ENCODE measurements around the gene CTNNA1. TPM values are rescaled to one million over a fixed set of nuclear protein-coding genes. Genes with fewer than 3 reads are reported as not detected.

CTNNA1 gene
- total and polyA plus RNA-seq, 2 donors = 170 to 331 TPM

DNA sequence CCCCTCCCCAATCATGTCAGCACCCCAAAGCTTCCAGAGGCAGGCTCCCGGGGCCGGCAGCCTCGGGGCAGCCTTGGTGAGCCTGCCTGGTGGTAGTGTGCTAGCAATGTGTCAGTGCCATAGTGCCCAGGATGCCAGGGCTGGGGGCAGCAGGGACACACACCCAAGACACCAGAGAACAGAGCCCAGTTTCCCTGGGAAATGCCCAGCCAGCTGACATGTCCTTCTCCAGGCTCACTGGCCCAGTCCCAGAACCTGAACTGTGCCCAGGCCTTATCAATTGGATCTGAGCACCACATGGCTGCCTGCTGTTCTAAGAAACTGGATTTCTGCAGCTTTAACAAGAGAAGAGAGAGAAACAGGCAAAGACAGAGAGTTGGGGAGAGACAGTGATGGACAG, 196.8 kb downstream of the CTNNA1 start:
- Histone ChIP-seq H3K4me3 (ENCODE audit: low read depth, low read length) (no peak overlapping the region), H3K36me3 (ENCODE audit: insufficient read depth) (no peaks in the 10 kb centered on the region), H3K4me1 (ENCODE audit: insufficient read depth) (no peaks in the 10 kb centered on the region), H3K27ac (ENCODE audit: low read depth) (no peak overlapping the region)
- no peak for DNase-seq (ENCODE audit: extremely low spot score)
- 86% methylated on average over 3 of the region's 3 CpGs for WGBS

DNA sequence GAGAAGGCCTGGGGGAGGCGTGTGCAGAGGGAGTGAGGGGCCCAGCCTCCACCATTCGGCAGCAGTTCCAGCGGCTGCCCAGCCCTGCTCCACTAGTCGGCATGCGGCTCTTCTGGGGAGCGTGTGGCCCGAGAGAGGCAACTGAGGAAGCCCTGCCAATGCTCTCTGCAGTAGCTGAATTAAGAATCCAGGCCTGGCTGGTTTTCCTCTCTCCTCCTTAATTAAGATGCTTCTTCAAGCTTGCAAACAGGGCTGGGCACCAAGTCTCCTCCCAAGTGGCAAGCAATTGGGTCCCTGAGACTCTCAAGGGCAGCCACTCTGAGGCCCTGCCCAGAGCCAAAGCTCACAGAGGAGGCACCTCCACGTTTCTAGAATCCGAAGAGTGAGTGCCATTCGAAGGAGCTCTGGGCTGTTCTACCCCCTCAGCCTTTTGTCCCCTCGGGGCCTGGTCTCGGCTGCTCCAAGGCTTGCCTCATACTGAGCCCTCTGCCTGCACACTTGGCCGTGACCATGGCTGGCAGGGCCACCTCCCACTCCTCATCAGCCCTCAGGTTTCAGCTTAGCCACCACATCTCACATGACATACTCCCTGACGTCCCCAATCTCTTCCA, 197.3 kb downstream of the CTNNA1 start:
- Histone ChIP-seq H3K4me1 (ENCODE audit: insufficient read depth) (no peaks in the 10 kb centered on the region), H3K36me3 (ENCODE audit: insufficient read depth) (no peaks in the 10 kb centered on the region)
- DNase-seq (ENCODE audit: extremely low spot score) = no peak

DNA sequence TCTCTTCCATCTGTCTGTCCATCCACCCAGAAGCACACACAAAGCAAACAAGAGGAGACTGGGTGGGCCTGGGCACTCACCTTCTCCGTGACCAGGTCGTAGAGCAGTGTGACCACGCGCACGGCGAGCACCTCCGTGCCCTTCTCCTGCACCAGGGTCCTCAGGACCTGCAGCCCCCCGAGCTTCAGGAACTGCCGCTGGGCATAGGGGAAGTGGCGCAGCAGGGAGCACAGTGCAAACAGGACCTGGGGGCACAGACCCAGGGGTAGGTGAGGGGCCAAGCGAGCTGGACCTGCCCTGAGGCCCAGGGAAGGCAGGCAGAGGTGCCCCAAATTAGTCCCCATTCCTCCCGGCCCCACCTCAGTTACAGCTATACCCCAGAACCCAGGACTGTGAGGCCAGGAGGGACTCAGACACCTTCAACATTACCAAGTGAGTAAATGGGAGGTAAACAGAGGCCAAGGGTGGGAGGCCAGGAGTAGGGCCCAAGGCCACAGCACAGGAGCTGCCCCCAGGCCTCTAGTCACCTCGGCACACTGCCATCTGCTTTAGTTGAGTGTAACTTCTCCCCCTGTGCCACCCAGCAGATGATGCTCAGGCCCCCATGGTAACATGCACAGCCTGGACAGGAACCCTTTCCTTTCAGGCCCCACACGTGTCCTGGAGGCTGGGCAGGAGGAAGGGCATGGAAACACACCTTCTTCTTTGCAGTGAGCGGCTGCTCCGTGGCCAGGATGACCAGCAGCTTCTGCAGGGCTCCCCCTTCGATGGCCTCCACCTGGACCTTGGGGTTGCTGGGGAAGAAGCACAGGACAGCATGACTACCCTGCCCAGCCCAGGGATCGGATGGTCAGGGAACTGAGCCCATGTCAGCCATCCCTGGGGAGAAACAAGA, 198.1 kb downstream of the CTNNA1 start:
- no peak for DNase-seq (ENCODE audit: extremely low spot score)
- 96% methylated on average over 18 of the region's 18 CpGs for WGBS
- no peak overlapping the region for H3K4me3 ChIP-seq (ENCODE audit: low read depth, low read length)
- H3K36me3 ChIP-seq (ENCODE audit: insufficient read depth) = no peaks in the 10 kb centered on the region
- H3K27ac ChIP-seq (ENCODE audit: low read depth) = no peak overlapping the region
- no peaks in the 10 kb centered on the region for H3K4me1 ChIP-seq (ENCODE audit: insufficient read depth)

More for the DNA sequence above, 197.3 kb downstream of the CTNNA1 start:
- Histone ChIP-seq H3K4me3 (ENCODE audit: low read depth, low read length) (no peak overlapping the region), H3K27ac (ENCODE audit: low read depth) (no peak overlapping the region)
- WGBS = 90% methylated on average over 14 of the region's 14 CpGs

DNA sequence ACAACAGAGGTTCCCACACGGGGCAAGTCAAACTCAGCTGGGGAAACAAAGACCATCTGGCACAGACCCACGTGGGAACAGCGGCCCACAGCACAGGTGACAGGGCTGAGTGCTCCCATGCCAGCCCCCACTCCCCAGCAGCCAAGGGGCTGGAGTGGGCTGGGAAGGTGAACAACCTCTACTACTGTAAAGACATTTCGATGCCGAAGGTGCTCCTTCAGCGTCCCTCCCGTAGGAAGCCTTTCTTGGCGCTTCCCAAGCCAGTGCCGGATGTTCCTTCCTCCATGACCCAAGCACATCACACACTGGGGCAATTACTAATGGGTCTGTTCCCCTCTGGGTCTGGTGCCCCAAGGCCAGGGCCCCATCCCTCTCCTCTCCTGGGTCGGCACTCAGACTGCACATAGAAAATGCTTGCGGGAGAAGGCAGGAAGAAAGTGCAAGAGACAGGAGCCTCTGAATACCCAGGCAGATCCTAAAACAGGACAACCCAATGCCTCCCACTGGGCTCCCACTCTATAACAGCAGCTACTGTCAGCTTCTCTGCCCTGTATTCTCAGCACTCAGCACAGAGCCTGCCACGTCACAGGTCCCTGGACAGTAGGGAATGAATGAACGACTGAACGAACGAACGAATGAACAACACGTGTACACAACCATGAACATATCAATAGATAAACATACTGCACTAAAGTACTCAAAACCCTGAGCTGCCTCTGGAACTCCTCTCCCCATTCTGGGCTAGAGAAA, 198.9 kb downstream of the CTNNA1 start:
- DNase-seq (ENCODE audit: extremely low spot score) = no peak
- no peak overlapping the region for H3K4me3 ChIP-seq (ENCODE audit: low read depth, low read length)
- WGBS = 82% methylated on average over 17 of the region's 17 CpGs
- no peaks in the 10 kb centered on the region for H3K36me3 ChIP-seq (ENCODE audit: insufficient read depth)
- H3K27ac ChIP-seq (ENCODE audit: low read depth) = no peak overlapping the region
- H3K4me1 ChIP-seq (ENCODE audit: insufficient read depth) = no peaks in the 10 kb centered on the region

DNA sequence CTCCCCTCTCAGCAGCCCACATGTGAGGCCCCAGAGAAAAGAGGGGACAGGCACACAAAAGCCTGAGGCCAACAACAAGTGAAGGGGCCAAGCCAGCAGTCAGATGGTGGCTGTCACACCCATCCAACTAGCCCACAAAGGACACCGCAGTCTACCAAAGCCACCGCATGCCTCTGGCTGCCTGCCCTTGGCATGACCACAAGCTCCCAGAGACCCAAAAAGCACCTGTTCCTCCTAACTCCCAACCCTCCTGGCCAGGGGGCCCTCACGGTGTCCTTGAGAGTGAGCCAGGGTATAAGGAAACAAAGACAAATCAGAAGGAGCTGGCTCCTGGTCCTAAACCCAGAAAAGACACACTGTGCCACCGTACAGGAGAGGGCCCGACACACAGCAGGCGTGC, 199.7 kb downstream of the CTNNA1 start:
- H3K27ac ChIP-seq (ENCODE audit: low read depth) = no peak overlapping the region
- H3K4me1 ChIP-seq (ENCODE audit: insufficient read depth) = no peaks in the 10 kb centered on the region
- H3K36me3 ChIP-seq (ENCODE audit: insufficient read depth) = no peaks in the 10 kb centered on the region
- no peak for DNase-seq (ENCODE audit: extremely low spot score)
- 26% methylated on average over 6 of the region's 6 CpGs for WGBS
- no peak overlapping the region for H3K4me3 ChIP-seq (ENCODE audit: low read depth, low read length)

DNA sequence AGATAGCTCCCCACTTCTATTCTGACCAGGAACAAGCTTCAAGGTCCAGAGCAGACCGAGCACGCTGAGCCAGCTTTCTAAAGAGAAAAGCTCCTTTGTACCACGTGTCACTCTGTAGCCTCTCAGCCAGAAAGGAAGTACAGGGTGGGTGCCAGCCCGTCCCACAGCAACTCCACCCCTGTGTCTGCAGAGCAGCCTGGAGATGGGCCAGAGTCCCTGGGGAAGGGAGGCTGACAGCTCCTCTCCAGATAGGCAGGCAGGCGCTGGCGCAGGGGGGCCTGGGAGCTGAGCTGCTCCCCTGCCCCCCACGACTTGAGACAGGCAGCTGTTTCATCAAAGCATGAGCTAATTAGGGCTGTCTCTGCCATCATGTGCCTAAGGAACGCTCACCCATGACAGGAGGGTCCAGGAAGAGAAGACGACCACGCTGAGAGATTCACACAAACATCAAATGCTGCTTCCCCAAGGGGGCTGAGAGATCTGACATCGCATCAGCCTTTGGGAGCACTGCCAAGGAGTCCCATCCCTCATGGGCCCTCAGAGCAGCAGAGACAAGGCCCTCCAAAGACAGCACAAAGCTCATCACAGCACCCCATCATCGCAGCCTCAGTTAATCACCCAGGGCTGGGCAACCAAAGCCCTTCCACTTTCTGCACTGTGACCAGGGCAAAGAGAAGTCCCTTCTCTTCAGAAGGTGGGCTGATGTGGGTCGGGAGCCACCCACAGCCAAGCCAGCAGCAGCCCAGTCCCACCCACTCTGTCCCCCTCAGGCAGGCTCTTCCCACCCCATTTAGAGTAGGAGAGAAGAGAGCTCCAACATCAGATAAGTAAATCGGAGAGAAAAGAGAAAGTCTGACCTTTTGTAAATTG, 200.4 kb downstream of the CTNNA1 start:
- H3K36me3 ChIP-seq (ENCODE audit: insufficient read depth) = no peaks in the 10 kb centered on the region
- WGBS = 21% methylated on average over 14 of the region's 14 CpGs
- no peak overlapping the region for H3K27ac ChIP-seq (ENCODE audit: low read depth)
- DNase-seq (ENCODE audit: extremely low spot score) = no peak
- H3K4me1 ChIP-seq (ENCODE audit: insufficient read depth) = no peaks in the 10 kb centered on the region
- H3K4me3 ChIP-seq (ENCODE audit: low read depth, low read length) = no peak overlapping the region

DNA sequence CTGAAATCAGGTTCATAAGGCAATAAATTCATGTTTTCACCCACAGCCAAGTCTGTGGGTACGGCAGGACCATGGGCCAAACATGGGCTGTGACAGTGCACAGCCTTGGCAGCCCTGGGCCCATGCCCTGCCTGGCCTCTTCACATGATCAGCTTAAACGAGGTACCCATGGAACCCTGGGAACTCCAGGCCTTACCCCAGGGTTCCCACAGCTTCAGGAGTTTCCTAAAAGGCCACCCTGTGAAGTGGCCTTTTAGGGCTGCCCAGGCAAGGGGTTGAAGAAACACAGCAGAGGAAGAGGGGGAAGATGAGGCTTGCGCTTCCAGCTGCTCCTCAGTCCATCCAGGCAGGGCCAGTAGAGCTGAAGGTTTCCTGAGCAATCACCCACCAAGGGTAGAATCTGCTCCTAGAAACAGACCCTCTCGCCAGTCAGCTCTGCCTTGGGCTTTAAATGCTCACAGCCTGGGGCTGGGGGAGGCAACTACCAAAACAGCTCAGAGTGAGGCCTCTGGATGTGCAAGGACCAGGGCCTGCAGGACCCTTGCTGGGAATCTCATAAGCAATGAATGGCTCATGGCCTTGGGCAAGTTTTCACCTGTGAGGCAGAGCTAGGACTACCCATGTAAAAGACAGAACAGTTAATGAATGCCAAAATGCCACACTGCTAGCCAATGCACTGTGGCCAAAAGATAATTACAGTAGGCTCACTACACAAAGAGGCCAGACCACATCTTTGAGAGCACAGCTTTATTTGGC, 201.2 kb downstream of the CTNNA1 start:
- H3K4me3 ChIP-seq (ENCODE audit: low read depth, low read length) = no peak overlapping the region
- no peaks in the 10 kb centered on the region for H3K4me1 ChIP-seq (ENCODE audit: insufficient read depth)
- no peak for DNase-seq (ENCODE audit: extremely low spot score)
- H3K27ac ChIP-seq (ENCODE audit: low read depth) = no peak overlapping the region
- 80% methylated on average over 4 of the region's 4 CpGs for WGBS
- no peaks in the 10 kb centered on the region for H3K36me3 ChIP-seq (ENCODE audit: insufficient read depth)

DNA sequence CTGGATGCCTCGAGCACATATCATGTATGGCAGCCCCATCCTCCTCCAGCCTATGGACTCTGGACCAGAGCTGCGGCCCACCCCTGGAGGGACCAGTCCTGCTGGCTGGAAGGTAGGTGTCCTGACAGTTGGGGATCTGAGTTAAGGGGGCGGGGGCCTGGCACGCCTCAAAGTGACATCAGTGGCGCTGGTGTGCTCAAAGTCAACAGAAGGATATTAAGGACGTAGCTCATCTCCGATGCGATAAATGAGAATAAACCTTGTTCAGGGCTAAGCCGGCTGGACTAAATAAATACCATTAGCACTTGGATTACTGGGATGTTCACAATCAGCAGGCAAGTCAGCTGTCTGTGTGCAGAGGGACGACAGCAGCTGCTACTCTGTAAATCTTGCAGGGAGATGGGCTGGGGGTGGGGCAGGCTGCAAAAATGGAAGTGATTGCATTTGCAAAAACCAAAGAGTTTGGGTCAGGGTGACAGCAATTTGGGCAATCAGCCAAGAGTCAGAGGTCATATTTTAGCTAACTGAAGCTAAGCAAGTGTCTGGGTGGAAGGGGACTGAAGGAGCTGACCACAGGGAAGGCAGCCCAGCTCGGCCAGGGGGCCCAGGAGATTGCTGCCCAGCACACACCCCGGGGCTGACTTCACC, 201.9 kb downstream of the CTNNA1 start:
- Histone ChIP-seq H3K27ac (ENCODE audit: low read depth) (no peak overlapping the region), H3K36me3 (ENCODE audit: insufficient read depth) (no peaks in the 10 kb centered on the region), H3K4me3 (ENCODE audit: low read depth, low read length) (no peak overlapping the region), H3K4me1 (ENCODE audit: insufficient read depth) (no peaks in the 10 kb centered on the region)
- 36% methylated on average over 12 of the region's 12 CpGs for WGBS
- DNase-seq (ENCODE audit: extremely low spot score) = no peak

DNA sequence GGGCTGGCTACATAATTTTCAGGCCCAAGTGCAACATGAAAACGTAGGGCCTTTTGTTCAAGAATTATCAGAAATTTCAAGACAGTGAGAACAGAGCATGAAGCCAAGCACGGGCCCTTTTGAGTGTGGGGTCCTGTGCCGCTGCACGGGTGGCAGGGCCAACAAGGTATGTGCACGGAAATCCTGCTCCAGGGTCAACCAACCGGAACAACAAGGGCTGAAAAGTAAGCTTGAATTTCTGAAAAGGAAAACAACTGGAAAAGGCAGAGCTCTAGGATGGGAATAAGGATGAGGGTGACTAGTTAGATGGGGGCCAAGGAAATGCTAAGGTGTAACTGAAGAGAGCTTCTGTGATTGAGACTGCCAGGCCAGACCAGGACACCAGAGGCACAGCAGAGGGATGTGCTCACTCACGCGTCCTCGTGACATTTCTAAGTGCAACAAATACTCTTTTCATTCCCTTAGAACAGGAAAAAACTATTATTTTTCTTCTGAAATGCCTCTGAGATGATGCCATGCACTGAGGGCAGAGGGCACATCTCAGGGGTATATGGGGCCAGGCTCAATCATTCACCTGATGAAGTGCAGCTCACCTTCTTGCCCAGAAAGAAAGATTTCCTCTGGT, 202.6 kb downstream of the CTNNA1 start:
- Histone ChIP-seq H3K4me1 (ENCODE audit: insufficient read depth) (no peaks in the 10 kb centered on the region), H3K27ac (ENCODE audit: low read depth) (no peak overlapping the region), H3K36me3 (ENCODE audit: insufficient read depth) (no peaks in the 10 kb centered on the region), H3K4me3 (ENCODE audit: low read depth, low read length) (no peak overlapping the region)
- no peak for DNase-seq (ENCODE audit: extremely low spot score)
- 76% methylated on average over 9 of the region's 9 CpGs for WGBS

DNA sequence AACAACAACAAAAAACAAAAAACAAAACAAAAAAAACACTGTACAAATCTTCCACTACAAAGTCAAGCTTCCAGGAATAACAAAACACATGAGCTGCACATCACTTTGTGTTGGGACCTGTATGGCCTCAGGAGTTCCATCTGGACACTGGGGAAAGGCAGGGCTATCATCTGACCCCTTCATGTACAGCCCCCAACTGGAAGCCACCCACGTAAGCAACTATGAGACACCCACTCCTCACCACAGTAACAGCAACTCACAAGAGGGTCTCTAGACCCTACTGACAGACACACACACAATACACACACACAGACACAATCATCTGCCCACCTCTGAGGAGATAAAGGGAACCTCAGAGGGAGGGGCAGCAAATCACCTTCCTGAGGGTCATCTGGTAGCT, 203.6 kb downstream of the CTNNA1 start:
- H3K4me1 ChIP-seq (ENCODE audit: insufficient read depth) = no peaks in the 10 kb centered on the region
- DNase-seq (ENCODE audit: extremely low spot score) = no peak
- H3K4me3 ChIP-seq (ENCODE audit: low read depth, low read length) = no peak overlapping the region
- WGBS = 98% methylated on average over 1 of the region's 1 CpG
- no peaks in the 10 kb centered on the region for H3K36me3 ChIP-seq (ENCODE audit: insufficient read depth)
- no peak overlapping the region for H3K27ac ChIP-seq (ENCODE audit: low read depth)

DNA sequence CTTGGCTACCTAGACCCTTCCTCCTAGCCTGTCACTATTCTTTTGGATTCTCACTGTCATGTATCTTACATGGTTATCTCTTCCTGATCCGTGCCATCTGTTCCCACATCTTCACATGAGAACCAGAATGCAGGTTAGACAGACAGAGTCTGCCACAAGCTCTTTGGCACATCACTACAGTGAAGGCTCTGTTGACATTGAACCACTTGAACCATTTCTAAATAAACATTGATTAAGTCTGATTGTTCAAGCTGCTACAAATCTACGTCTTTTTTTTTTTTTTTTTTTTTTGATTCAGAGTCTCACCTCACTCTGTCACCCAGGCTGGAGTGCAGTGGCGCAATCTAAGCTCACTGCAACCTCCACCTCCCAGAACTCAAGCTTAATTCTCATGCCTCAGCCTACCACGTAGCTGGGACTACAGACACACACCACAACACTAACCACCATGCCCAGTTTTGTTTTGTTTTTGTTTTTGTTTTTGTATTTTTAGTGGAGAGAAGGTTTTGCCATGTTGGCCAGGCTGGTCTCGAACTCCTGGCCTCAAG, 207.0 kb downstream of the CTNNA1 start:
- no peak for DNase-seq (ENCODE audit: extremely low spot score)
- 93% methylated on average over 5 of the region's 5 CpGs for WGBS
- Histone ChIP-seq H3K27ac (ENCODE audit: low read depth) (no peak overlapping the region), H3K36me3 (ENCODE audit: insufficient read depth) (no peaks in the 10 kb centered on the region), H3K4me1 (ENCODE audit: insufficient read depth) (no peaks in the 10 kb centered on the region), H3K4me3 (ENCODE audit: low read depth, low read length) (no peak overlapping the region)

DNA sequence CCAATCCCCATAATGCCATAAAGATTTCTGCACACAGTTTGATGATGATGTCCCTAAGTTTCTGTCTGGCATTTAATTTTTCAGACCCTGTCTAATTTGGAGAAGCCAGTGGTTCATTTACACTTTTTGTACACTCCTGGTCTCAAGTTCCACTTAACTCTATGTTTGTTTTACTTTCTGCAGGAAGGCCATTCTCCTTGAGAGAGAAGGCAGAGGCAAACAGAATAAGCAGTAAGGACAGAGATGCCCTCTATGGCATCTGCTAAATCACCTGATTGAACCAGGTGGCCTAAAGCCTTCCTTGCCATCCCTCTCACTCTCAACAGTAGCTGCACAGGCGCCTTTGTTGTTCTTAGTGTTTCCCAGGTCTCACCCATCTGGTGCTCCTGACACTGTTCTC, 208.0 kb downstream of the CTNNA1 start:
- WGBS = 98% methylated on average over 1 of the region's 1 CpG
- no peak for DNase-seq (ENCODE audit: extremely low spot score)
- Histone ChIP-seq H3K4me1 (ENCODE audit: insufficient read depth) (no peaks in the 10 kb centered on the region), H3K4me3 (ENCODE audit: low read depth, low read length) (no peak overlapping the region), H3K36me3 (ENCODE audit: insufficient read depth) (no peaks in the 10 kb centered on the region), H3K27ac (ENCODE audit: low read depth) (no peak overlapping the region)

Measured in urinary bladder (tissue), 4 donors.